GM19452 (cell line): ENCODE results near the gene PKN1.
"Not testable (repeated sequence)": the region's sequence is repeated elsewhere in the genome, so short reads cannot be mapped to it uniquely, and the experiment has no call there.

Experiments used
- ATAC-seq: cut with Tn5 transposase; IDR thresholded peaks from one replicate; pipeline ENCODE4 v1.9.1; 2021; ENCODE audit not compliant: unreplicated experiment

PKN1 gene

DNA sequence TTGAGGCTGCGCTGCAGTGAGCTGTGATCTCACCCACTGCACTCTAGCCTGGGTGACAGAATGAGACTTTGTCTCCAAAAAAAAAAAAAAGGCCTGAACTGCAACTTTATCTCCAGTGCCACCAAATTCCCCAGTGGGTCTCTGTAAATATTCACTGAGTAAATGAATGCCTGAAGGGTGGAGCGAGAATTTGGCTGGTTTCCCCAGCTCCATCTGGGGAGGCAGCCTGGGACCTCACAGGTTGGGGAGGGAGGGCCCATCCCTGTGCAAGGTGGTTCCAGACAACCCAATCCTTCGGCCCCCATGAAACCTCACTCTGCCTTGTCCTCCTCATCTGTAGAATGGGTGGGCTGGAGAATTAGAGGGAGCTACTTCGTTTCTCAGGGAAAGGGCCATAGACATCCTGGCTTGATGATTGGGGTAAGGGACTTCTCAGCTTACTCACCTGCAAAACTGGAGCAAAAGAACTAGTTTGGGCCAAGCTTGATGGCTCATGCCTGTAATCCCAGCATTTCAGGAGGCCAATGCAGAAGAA lies 4.2 kb upstream of the PKN1 start:
- no peak for ATAC-seq

- no peak for ATAC-seq
Observed at GRCh38 chr19:14430712-14431111, 2.4 kb upstream of the PKN1 start.

DNA sequence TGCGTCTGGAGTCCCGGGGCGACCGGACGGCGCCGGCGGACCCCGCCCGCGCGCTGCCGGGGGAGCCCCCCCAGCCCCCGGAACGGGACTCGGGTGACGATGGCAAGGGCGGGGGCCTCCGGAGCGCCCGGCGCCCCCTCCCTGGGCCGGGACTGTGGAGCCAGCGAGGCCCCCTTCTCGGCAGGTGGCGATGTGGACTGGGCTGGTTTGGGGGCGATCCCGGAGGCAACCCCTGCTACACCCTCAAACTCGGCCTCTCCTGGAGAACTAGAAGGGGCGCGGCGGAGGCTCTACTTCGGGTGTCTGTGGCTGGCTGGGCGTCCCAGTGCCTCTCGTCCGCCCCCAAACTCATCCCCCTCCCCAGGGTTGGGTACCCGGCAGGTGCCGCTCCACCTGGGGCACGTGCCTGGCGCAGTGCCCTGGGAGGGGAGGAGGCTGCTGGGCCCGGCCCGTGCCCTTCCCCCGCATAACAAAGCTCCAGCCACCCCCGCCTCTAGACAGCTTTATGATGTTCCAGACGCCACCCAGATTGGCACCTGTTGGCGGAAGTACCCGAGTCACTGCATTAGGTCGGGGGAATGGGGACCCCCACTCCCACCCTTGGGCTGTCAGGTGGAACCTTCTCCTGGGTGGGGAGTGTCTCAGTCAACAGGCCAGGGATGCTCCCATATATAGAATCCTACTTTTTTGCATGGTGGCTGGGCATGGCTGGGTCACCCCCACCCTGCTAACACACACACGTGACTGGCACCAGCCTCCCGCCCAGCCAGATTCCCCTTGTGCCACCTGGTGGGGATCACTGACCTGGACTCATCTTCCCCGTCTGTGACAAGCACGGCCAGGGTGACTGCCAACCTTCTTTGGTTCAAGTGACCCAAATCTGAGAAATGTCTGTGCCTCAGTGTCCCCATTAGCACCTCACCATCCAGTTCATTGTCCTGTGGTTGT lies 722 bp downstream of the PKN1 start:
- ATAC-seq, result no peak

GRCh38 chr19:14434543-14435319 lies 1.6 kb downstream of the PKN1 start:
- no peak for ATAC-seq

DNA sequence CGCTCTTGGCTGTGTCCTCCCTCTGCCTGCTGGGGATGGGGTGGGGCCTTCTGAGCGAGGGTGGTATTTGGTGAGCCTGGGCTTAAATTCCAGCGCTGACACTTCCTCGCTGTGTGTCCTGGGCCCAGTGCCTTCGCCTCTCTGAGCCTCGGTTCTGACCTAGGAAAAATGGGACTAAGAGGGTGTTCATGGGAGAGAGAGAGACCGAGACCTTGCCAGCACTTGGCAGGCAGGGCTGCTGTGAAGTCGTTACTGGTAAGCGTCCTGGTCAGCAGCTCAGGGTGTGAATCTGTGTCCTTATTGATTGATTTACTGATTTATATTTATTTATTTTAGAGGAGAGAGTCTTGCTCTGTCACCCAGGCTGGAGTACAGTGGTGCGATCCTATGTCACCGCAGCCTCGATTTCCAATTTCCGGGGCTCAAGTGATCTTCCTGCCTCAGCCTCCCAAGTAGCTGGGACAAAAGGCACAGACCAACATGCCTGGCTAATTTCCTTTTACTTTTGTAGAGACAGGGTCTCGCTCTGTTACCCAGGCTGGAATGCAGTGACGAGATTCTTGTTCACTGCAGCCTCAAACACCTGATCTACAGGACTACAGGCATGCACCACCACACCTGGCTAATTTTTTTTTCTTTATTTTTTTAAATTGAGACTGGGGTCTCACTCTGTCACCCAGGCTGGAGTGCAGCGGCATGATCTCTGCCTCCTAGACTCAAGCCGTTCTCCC lies 2.4 kb downstream of the PKN1 start:
- no peak for ATAC-seq

DNA sequence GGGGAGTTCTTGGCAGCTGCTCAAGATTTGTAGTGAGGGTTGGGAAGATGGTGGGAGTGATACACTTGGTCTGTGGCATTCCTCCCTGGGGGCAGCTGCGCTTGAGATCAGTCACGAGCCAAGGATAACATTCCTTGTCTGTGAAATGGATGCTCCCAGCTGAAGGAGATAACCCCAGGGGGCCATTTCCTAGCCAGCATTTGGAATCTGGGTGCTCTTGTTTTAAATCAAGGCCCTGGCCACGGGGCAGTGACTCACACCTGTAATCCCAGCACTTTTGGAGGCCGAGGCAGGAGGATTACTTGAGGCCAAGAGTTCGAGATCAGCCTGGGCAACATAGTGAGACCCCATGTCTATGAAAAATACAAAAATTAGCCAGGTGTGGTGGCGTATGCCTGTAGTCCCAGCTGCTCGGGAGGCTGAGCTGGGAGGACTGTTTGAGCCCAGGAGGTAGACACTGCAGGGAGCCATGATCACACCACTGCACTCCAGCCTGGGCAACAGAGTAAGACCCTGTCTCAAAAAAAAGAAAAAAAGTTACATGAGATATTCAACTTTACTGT lies 4.6 kb downstream of the PKN1 start:
- ATAC-seq, result no peak

DNA sequence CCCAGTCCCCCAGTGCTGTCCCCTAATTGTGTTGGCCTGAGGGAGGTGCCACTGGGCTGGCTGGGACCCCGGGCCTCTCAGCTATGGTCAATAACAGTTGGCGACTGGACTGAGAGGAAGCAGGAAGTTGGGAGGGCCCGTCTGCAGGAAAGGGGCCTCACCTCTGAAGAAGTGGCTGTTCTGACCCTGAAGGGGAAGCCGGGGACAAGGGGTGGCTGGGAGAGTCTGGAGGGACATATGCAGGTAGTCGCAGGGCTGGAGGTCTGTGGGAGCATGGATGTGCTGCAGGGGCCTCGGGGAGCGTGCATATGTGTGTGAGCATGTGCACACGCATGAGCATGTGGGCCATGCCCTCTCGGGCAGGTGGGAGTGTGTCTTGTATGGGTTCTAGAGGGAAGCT lies 5.9 kb downstream of the PKN1 start:
- no peak for ATAC-seq

DNA sequence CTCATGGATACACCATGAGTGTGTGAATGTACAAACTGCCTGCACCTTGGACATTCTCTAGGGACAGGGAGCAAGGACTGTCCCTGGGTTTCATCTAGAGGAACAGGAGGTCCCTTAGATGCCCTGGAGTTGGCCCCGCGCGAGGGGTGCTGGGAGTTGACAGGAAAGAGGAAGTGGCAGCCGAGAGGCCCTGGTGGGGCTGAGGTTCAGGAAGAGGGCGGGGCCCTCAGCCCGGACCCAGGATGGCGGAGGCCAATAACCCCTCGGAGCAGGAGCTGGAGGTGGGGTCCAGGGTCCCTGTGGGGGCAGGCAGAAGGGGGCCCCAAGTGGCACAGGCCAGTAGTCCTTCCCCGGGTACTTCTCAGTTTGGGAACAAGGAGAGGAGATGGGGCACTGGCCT lies 6.9 kb downstream of the PKN1 start:
- ATAC-seq, result peak; percentile 86

DNA sequence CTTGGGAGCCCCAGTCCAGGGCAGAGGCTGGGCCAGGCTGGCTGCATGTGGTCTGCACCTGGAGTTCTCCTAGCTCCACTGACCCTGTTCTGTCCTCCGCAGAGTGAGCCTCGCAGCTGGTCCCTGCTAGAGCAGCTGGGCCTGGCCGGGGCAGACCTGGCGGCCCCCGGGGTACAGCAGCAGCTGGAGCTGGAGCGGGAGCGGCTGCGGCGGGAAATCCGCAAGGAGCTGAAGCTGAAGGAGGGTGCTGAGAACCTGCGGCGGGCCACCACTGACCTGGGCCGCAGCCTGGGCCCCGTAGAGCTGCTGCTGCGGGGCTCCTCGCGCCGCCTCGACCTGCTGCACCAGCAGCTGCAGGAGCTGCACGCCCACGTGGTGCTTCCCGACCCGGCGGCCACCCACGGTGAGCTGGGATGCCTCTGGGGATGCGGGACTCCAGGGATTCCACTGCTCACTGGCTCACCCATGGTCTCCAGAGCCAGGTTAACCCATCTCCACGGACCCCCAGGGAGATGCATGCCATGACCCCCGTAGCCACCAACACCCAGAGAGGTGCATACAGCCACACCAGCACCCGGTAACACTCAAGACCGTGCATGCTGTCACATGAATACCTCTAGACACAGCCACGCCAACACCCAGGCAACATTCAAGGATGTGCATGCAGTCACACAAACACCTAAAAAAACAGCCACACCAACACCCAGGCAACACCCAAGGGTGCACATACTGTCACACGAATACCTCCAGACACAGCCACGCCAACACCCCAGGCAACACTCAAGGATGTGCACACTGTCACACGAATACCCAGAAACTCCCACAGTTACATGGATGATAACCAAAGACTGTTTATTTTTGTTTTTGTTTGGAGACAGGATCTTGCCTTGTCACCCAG lies 8.2 kb downstream of the PKN1 start:
- no peak for ATAC-seq

- ATAC-seq, result no peak
Observed at GRCh38 chr19:14442891-14443631, 10.0 kb downstream of the PKN1 start.

GRCh38 chr19:14443632-14444216 lies 10.6 kb downstream of the PKN1 start:
- ATAC-seq, result no peak

GRCh38 chr19:14446336-14447036 lies 13.4 kb downstream of the PKN1 start:
- ATAC-seq, result no peak

DNA sequence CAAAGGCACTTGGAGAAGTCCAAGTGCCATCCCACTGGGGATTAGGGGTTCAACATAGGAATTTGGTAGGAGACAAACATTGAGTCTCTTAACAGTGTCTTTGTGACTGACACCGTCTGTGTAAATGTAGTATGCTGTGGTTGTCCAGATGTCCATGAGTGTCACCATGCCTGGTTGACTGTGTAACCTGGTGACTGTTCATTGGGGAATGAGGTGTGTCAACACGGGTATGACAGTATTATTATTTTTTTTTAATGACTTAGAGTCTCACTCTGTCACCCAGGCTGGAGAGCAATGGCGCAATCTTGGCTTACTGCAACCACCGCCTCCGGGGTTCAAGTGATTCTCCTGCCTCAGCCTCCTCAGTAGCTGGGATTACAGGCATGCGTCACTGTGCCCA lies 16.2 kb downstream of the PKN1 start:
- ATAC-seq, result no peak

DNA sequence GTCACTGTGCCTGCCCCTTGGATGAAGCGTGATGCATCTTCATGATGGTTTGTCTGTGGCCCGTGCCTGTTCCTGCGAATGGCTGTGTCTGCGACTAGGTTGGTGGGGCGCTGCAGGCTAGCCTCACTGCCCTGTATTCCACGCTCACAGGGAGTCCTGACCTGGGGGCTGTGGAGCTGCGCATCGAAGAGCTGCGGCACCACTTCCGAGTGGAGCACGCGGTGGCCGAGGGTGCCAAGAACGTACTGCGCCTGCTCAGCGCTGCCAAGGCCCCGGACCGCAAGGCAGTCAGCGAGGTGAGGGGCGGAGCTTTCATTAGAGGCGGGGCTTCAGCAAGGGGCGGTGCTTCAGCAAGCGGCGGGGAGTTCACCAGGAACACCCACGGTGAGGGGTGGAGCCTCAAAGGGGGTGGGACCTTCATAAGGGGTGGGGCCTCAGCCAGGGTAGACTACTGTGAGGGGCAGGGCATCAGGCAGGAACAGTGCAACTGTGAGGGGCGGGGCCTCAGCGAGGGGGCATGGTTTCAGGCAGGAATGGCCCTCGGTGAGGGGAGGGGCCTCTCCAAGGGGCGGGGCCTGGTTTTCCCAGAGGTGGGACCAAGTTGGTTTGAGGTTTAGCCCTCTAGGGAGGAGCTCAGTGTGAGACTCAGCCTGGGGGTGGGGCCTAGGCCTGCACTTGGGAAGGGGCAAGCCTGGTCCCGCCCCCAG lies 17.2 kb downstream of the PKN1 start:
- no peak for ATAC-seq

GRCh38 chr19:14450876-14451275 lies 17.8 kb downstream of the PKN1 start:
- ATAC-seq, result no peak

DNA sequence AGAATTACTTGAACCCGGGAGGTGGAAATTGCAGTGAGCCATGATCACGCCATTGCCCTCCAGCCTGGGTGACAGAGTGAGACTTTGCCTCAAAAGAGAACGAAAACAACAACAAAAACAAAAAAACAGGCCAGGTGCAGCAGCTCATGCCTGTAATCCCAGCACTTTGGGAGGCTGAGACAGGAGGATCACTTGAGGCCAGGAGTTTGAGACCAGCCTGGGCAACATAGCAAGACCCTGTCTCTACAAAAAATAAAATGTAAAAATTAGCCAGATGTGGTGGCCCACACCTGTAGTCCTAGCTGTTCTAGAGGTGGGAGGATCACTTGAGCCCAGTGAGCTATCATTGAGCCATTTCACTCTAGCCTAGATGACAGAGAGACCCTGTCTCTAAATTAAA lies 19.2 kb downstream of the PKN1 start:
- not testable (repeated sequence) for ATAC-seq

DNA sequence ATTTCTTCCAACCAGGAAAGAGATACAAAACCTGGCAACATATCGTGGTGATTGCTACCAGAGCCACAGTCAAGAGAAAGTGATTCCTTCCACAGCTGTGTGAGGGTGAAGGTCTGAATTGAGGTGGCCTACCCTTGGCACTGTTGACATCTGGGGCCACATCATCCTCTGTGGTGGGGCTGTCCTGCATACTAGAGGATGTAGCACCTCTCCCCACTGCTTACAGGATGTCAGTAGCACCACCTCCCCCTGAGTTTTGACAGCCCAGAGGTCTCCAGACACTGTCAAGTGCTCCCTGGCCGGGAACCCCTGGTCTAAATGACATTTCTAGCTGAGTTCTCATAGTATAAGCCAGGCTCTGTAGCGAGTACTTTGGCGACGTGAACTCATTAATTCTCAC lies 26.6 kb downstream of the PKN1 start:
- no peak for ATAC-seq

GRCh38 chr19:14460935-14461334 lies 27.8 kb downstream of the PKN1 start:
- no peak for ATAC-seq
